Measurements from ENCODE around the gene NYNRIN.

Gene NYNRIN

DNA sequence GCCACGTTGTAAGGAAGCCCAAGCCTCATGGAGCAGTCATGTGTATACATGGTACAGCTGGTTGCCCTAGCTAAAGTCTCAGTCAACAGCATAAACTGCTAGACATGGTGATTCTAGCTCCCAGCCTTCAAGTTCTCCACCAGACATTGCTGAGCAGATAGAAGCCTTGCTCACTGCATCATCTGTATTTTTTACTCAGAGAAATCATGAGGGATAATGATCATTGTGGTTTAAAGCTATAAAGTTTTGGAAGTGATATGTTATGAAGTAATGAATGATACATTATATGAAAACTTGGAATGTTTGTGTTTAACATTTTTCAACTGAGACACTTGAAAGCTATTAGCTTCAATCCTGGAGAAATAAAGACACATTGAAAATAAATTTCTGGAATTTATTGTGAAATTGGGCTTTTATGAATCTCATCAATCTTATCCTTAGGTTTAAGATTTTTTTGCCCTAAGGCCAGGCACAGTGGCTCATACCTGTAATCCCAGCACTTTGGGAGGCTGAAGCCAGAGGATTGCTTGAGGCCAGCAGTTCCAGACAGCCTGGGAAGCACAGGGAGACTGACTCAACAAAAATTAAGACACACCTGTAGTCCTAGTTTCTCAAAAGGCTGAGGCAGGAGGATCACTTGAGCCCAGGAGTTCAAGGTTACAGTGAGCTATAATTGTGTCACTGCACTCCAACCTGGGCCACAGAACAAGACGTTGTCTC lies 36.4 kb upstream of the NYNRIN start:
- Histone ChIP-seq H3K9ac (no peak overlapping the region), H3K36me3 (ENCODE audit: control insufficient read depth, insufficient read depth, low read length) (no peaks in the 10 kb centered on the region), H2AFZ (no peak overlapping the region), H3K4me2 (ENCODE audit: low read length) (no peak overlapping the region), H3K4me1 (peaks cover 9% of the 10 kb centered on the region), H3K79me2 (no peaks in the 10 kb centered on the region), H3K27me3 (ENCODE audit: control insufficient read depth, insufficient read depth, low read length) (no peaks in the 10 kb centered on the region), H3K4me3 (ENCODE audit: low read depth, low read length) (no peak overlapping the region), H3K9me3 (ENCODE audit: control insufficient read depth, low read length) (no peaks in the 10 kb centered on the region), H3K27ac (no peak overlapping the region)
- TF ChIP-seq CTCF (IDR thresholded peaks at IDR 0.05), result no peak

DNA sequence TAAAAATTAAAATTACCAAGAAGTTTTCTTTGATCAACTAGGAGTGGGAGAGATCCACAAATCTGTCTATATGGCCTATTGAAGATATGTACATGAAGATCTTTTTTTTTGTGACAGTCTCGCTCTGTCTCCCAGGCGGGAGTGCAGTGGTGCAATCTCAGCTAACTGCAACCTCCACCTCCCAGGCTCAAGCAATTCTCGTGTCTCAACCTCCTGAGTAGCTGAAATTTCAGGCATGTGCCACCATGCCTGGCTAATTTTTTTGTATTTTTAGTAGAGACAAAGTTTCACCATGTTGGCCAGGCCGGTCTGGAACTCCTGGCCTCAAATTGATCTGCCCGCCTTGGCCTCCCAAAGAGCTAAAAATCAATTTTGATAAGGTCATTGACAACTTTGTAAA lies 35.4 kb upstream of the NYNRIN start:
- Histone ChIP-seq H3K36me3 (ENCODE audit: control insufficient read depth, insufficient read depth, low read length) (no peaks in the 10 kb centered on the region), H3K9ac (no peak overlapping the region), H2AFZ (no peak overlapping the region), H3K79me2 (no peaks in the 10 kb centered on the region), H3K4me2 (ENCODE audit: low read length) (no peak overlapping the region), H3K27me3 (ENCODE audit: control insufficient read depth, insufficient read depth, low read length) (no peaks in the 10 kb centered on the region), H3K9me3 (ENCODE audit: control insufficient read depth, low read length) (no peaks in the 10 kb centered on the region), H3K4me1 (peaks cover 13% of the 10 kb centered on the region), H3K4me3 (ENCODE audit: low read depth, low read length) (no peak overlapping the region), H3K27ac (no peak overlapping the region)
- no peak for TF ChIP-seq CTCF (IDR thresholded peaks at IDR 0.05)

- Histone ChIP-seq H3K9me3 (ENCODE audit: control insufficient read depth, low read length) (no peaks in the 10 kb centered on the region), H3K79me2 (no peaks in the 10 kb centered on the region), H3K4me3 (ENCODE audit: low read depth, low read length) (no peak overlapping the region), H3K36me3 (ENCODE audit: control insufficient read depth, insufficient read depth, low read length) (no peaks in the 10 kb centered on the region), H3K9ac (no peak overlapping the region), H3K27ac (no peak overlapping the region), H3K4me1 (peaks cover 13% of the 10 kb centered on the region), H3K27me3 (ENCODE audit: control insufficient read depth, insufficient read depth, low read length) (no peaks in the 10 kb centered on the region), H3K4me2 (ENCODE audit: low read length) (no peak overlapping the region), H2AFZ (no peak overlapping the region)
- TF ChIP-seq CTCF (IDR thresholded peaks at IDR 0.05), result no peak
Observed at GRCh38 chr14:24364841-24365240, 34.0 kb upstream of the NYNRIN start.

DNA sequence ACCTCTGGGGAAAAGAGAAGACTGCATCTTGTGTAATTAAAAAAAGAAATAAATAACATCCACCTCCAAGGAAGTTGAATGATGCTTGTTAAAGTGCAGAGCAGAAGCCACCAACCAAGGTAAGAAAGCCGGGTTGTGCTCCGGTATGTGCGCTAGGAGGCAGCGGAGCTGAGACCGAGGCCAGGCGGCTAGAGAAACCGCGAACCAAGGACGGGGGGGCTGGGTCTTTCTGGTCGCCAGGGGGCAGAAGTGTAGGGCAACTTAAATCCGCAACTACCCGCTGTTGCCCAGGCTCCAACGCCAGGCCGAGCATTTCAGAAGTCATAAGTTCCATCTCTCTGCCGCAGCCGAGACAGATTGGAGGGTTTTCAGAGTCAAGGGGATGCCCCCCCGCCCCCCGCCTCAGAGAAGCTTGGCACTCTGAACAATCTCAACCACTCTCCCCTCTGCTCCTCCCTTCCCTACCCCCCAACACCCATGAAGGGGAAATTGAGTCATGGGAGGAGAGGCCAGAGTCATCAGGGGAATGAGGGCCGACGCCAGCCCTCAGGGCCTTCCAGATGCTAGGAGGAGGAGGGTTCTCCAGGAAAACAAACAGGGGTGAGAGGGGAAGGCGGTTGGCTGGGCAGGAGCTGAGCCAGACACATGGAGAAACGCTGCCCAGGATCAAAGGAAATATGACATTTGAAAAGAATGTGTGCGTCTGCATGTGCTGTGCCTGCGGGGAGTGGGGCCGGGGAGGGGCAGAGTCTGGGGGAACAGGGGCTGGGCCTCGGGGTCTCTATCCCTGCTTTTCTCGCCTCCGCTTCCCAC lies 33.0 kb upstream of the NYNRIN start:
- Histone ChIP-seq H3K9me3 (ENCODE audit: control insufficient read depth, low read length) (no peaks in the 10 kb centered on the region), H2AFZ (peak overlapping the region; percentile 91), H3K27me3 (ENCODE audit: control insufficient read depth, insufficient read depth, low read length) (no peaks in the 10 kb centered on the region), H3K4me2 (ENCODE audit: low read length) (peak overlapping the region; percentile 99), H3K4me1 (peaks cover 19% of the 10 kb centered on the region), H3K4me3 (ENCODE audit: low read depth, low read length) (peak overlapping the region; percentile 87), H3K79me2 (no peaks in the 10 kb centered on the region), H3K9ac (no peak overlapping the region), H3K36me3 (ENCODE audit: control insufficient read depth, insufficient read depth, low read length) (no peaks in the 10 kb centered on the region), H3K27ac (peak overlapping the region; percentile 87)
- TF ChIP-seq CTCF (IDR thresholded peaks at IDR 0.05), result peak; percentile 94

All from parathyroid adenoma (tissue), 2 donors.